Neural progenitor cell (in vitro differentiated cells): Measurements from ENCODE around the gene NR1H4. TPM values are rescaled to one million over a fixed set of nuclear protein-coding genes. Genes with fewer than 3 reads are reported as not detected.

Source experiments
- DNase-seq: peaks from one replicate; pipeline ENCODE4 v3.0.0-alpha.2; 2016; ENCODE audit warnings: low spot score
- H2AFZ ChIP-seq: fragments of 200-600 bp; sonication (generic); replicated peaks from 2 replicates; pipeline ENCODE4 v1.6.1; 2016; ENCODE audit warnings: antibody characterized with exemption
- H3F3A ChIP-seq: fragments of 200-600 bp; sonication (generic); 2 replicates; pipeline ENCODE4 v1.6.1; 2016; ENCODE audit warnings: antibody characterized with exemption, low read depth
- H3K27ac ChIP-seq: fragments of 200-600 bp; sonication (generic); 2 replicates; pipeline ENCODE4 v1.5.1; 2016; ENCODE audit warnings: mild to moderate bottlenecking
- H3K27me3 ChIP-seq: fragments of 200-600 bp; sonication (generic); 2 replicates; pipeline ENCODE4 v1.6.1; 2016; ENCODE audit warnings: mild to moderate bottlenecking, moderate library complexity
- H3K36me3 ChIP-seq: fragments of 200-600 bp; sonication (generic); 2 replicates; pipeline ENCODE4 v1.5.1; 2016
- H3K4me1 ChIP-seq: fragments of 200-600 bp; sonication (generic); 2 replicates; pipeline ENCODE4 v1.6.1; 2016; ENCODE audit warnings: mixed run types
- H3K4me2 ChIP-seq: fragments of 200-600 bp; sonication (generic); 2 replicates; pipeline ENCODE4 v1.6.1; 2016
- H3K4me3 ChIP-seq: fragments of 200-600 bp; sonication (generic); 2 replicates; pipeline ENCODE4 v1.5.1; 2016
- H3K79me2 ChIP-seq: fragments of 200-600 bp; sonication (generic); 2 replicates; pipeline ENCODE4 v1.6.1; 2016; ENCODE audit warnings: low read depth
- H3K9ac ChIP-seq: fragments of 200-600 bp; sonication (generic); 2 replicates; pipeline ENCODE4 v1.6.1; 2016
- H3K9me3 ChIP-seq: fragments of 200-600 bp; sonication (generic); 2 replicates; pipeline ENCODE4 v1.5.1; 2016; ENCODE audit warnings: low read depth
- H4K20me1 ChIP-seq: fragments of 200-600 bp; sonication (generic); 2 replicates; pipeline ENCODE4 v1.6.1; 2016; ENCODE audit warnings: low read depth
- H3K27ac Mint-ChIP-seq: 3 replicates; pipeline ENCODE4 v1.8.0; 2021; ENCODE audit warnings: mixed read lengths
- H3K27me3 Mint-ChIP-seq: 2 replicates; pipeline ENCODE4 v1.8.0; 2022; ENCODE audit warnings: low read depth, mild to moderate bottlenecking, inconsistent platforms, moderate library complexity, mixed read lengths; ENCODE audit not compliant: insufficient read depth
- H3K36me3 Mint-ChIP-seq: 3 replicates; pipeline ENCODE4 v1.8.0; 2021; ENCODE audit warnings: mixed read lengths
- H3K4me1 Mint-ChIP-seq: 3 replicates; pipeline ENCODE4 v1.8.0; 2021; ENCODE audit warnings: mixed read lengths
- H3K4me3 Mint-ChIP-seq: 3 replicates; pipeline ENCODE4 v1.8.0; 2021; ENCODE audit warnings: mild to moderate bottlenecking, moderate library complexity, mixed read lengths
- H3K9me3 Mint-ChIP-seq: 3 replicates; pipeline ENCODE4 v1.8.0; 2020; ENCODE audit warnings: mixed read lengths
- CTCF ChIP-seq: fragments of 200-600 bp; sonication (generic); IDR thresholded peaks from 2 replicates; pipeline ENCODE4 v1.5.1; 2017; ENCODE audit warnings: antibody characterized with exemption, mild to moderate bottlenecking
- EZH2 ChIP-seq: fragments of 200-600 bp; sonication (generic); IDR thresholded peaks from 2 replicates; pipeline ENCODE4 v1.6.1; 2017; ENCODE audit warnings: antibody characterized with exemption, mild to moderate bottlenecking, moderate library complexity
- EZH2phosphoT487 ChIP-seq: fragments of 200-600 bp; sonication (generic); IDR thresholded peaks from 2 replicates; pipeline ENCODE4 v1.6.1; 2017; ENCODE audit warnings: antibody characterized with exemption
- total RNA-seq: library from RNA; depleted of rRNA; stranded (reverse); fragments of >200 nt; gene quantifications from 2 replicates; pipeline ENCODE4 v1.2.3, GENCODE V29; 2015; ENCODE audit warnings: low replicate concordance

NR1H4 gene
- total RNA-seq, 1 donor from 2014 or later = not detected

GRCh38 chr12:100578923-100579322 is 105.3 kb downstream of the NR1H4 start:
- Histone ChIP-seq H3K9ac (no peak overlapping the region), H3K4me2 (no peak overlapping the region), H4K20me1 (peaks cover 14% of the 10 kb centered on the region), H3K9me3 (no peaks in the 10 kb centered on the region), H3K4me1 (peaks cover 6% of the 10 kb centered on the region), H3K36me3 (no peaks in the 10 kb centered on the region), H3F3A (peaks cover 4% of the 10 kb centered on the region), H2AFZ (no peak overlapping the region), H3K27me3 (peaks cover 6% of the 10 kb centered on the region), H3K27ac (no peak overlapping the region), H3K4me3 (no peak overlapping the region), H3K79me2 (peaks cover 84% of the 10 kb centered on the region)
- no peak for TF ChIP-seq EZH2
- no peak for TF ChIP-seq CTCF
- no peak for TF ChIP-seq EZH2phosphoT487
- H3K4me3 Mint-ChIP-seq = no peak overlapping the region
- peaks cover 24% of the 10 kb centered on the region for H3K36me3 Mint-ChIP-seq
- no peaks in the 10 kb centered on the region for H3K27me3 Mint-ChIP-seq
- no peak overlapping the region for H3K27ac Mint-ChIP-seq
- H3K4me1 Mint-ChIP-seq = peaks cover 12% of the 10 kb centered on the region
- DNase-seq = no peak
- peaks cover 23% of the 10 kb centered on the region for H3K9me3 Mint-ChIP-seq

GRCh38 chr12:100579844-100580243 is 106.2 kb downstream of the NR1H4 start:
- no peak for TF ChIP-seq EZH2phosphoT487
- Histone ChIP-seq H3K27ac (no peak overlapping the region), H3K9ac (no peak overlapping the region), H2AFZ (no peak overlapping the region), H3K4me3 (no peak overlapping the region), H4K20me1 (peaks cover 8% of the 10 kb centered on the region), H3K79me2 (peaks cover 88% of the 10 kb centered on the region), H3K4me2 (no peak overlapping the region), H3K9me3 (no peaks in the 10 kb centered on the region), H3F3A (no peaks in the 10 kb centered on the region), H3K36me3 (no peaks in the 10 kb centered on the region), H3K27me3 (no peaks in the 10 kb centered on the region), H3K4me1 (peaks cover 2% of the 10 kb centered on the region)
- H3K4me3 Mint-ChIP-seq = no peak overlapping the region
- no peak for DNase-seq
- peaks cover 29% of the 10 kb centered on the region for H3K9me3 Mint-ChIP-seq
- H3K4me1 Mint-ChIP-seq = peaks cover 5% of the 10 kb centered on the region
- H3K27me3 Mint-ChIP-seq = no peaks in the 10 kb centered on the region
- H3K27ac Mint-ChIP-seq = no peak overlapping the region
- H3K36me3 Mint-ChIP-seq = peaks cover 28% of the 10 kb centered on the region

- peaks cover 67% of the 10 kb centered on the region for H3K9me3 Mint-ChIP-seq
- peaks cover 33% of the 10 kb centered on the region for H3K36me3 Mint-ChIP-seq
- no peaks in the 10 kb centered on the region for H3F3A ChIP-seq
- H3K27me3 Mint-ChIP-seq = no peaks in the 10 kb centered on the region
- H3K4me3 Mint-ChIP-seq = no peak overlapping the region
- peaks cover 64% of the 10 kb centered on the region for H3K79me2 ChIP-seq
- no peaks in the 10 kb centered on the region for H3K4me1 Mint-ChIP-seq
- H3K9me3 ChIP-seq = no peaks in the 10 kb centered on the region
- no peak overlapping the region for H3K27ac ChIP-seq
- H3K27me3 ChIP-seq = no peaks in the 10 kb centered on the region
- no peaks in the 10 kb centered on the region for H3K4me1 ChIP-seq
- no peak overlapping the region for H3K4me2 ChIP-seq
- no peaks in the 10 kb centered on the region for H4K20me1 ChIP-seq
- no peaks in the 10 kb centered on the region for H3K36me3 ChIP-seq
- no peak overlapping the region for H3K27ac Mint-ChIP-seq
- DNase-seq = no peak
- H3K4me3 ChIP-seq = no peak overlapping the region
- H3K9ac ChIP-seq = no peak overlapping the region
- TF ChIP-seq EZH2phosphoT487 (no peak), EZH2 (no peak), CTCF (no peak)
- H2AFZ ChIP-seq = no peak overlapping the region
These were observed 110.6 kb downstream of the NR1H4 start for GRCh38 chr12:100584256-100584655.

- DNase-seq = no peak
- Mint-ChIP-seq H3K9me3 (peaks cover 34% of the 10 kb centered on the region), H3K27ac (no peak overlapping the region), H3K36me3 (peaks cover 16% of the 10 kb centered on the region), H3K4me3 (no peak overlapping the region), H3K4me1 (peaks cover 22% of the 10 kb centered on the region), H3K27me3 (no peaks in the 10 kb centered on the region)
- Histone ChIP-seq H3F3A (no peaks in the 10 kb centered on the region), H3K79me2 (peaks cover 14% of the 10 kb centered on the region), H3K4me2 (no peak overlapping the region), H3K36me3 (no peaks in the 10 kb centered on the region), H3K4me1 (peaks cover 6% of the 10 kb centered on the region), H3K9ac (no peak overlapping the region), H2AFZ (no peak overlapping the region), H4K20me1 (no peaks in the 10 kb centered on the region), H3K4me3 (no peak overlapping the region), H3K27ac (no peak overlapping the region), H3K27me3 (no peaks in the 10 kb centered on the region), H3K9me3 (no peaks in the 10 kb centered on the region)
- TF ChIP-seq EZH2phosphoT487 (no peak), CTCF (no peak), EZH2 (no peak)
These were observed 118.3 kb downstream of the NR1H4 start for GRCh38 chr12:100591979-100592378.
